C4-2B (cell line): Measurements from ENCODE around the gene FOXN3.
A peak's percentile ranks its signal among the peaks of the same experiment; 100 is the strongest.

Source experiments
- H3K27ac ChIP-seq: fragments of 450-650 bp; 2 replicates; pipeline ENCODE4 v1.5.1; 2017
- CTCF ChIP-seq: fragments of 450-650 bp; conservative IDR thresholded peaks from 2 replicates; pipeline ENCODE4 v1.5.1; 2017; ENCODE audit warnings: mild to moderate bottlenecking
- ZFX ChIP-seq: fragments of 450-650 bp; IDR thresholded peaks from 2 replicates; pipeline ENCODE4 v1.6.1; 2017

Gene FOXN3

GRCh38 chr14:89197623-89198022 is 219.4 kb downstream of the FOXN3 start:
- TF ChIP-seq ZFX (no peak), CTCF (no peak)
- H3K27ac ChIP-seq: no peak overlapping the region

GRCh38 chr14:89196545-89196944 is 220.5 kb downstream of the FOXN3 start:
- TF ChIP-seq CTCF (no peak), ZFX (no peak)
- H3K27ac ChIP-seq: no peak overlapping the region

GRCh38 chr14:89194376-89194775 is 222.7 kb downstream of the FOXN3 start:
- TF ChIP-seq CTCF (no peak), ZFX (no peak)
- no peak overlapping the region for H3K27ac ChIP-seq

- TF ChIP-seq CTCF (no peak), ZFX (no peak)
- no peak overlapping the region for H3K27ac ChIP-seq
These were observed 226.1 kb downstream of the FOXN3 start for GRCh38 chr14:89190765-89191513.

- H3K27ac ChIP-seq: no peak overlapping the region
- TF ChIP-seq CTCF (no peak), ZFX (no peak)
These were observed 228.5 kb downstream of the FOXN3 start for GRCh38 chr14:89188492-89188891.

- TF ChIP-seq CTCF: no peak
- H3K27ac ChIP-seq: peak overlapping the region; percentile 75
These were observed 229.5 kb downstream of the FOXN3 start for GRCh38 chr14:89187501-89187900.

- TF ChIP-seq CTCF (no peak), ZFX (no peak)
These were observed 230.1 kb downstream of the FOXN3 start for GRCh38 chr14:89186856-89187376.

More at GRCh38 chr14:89186856-89187376, 230.1 kb downstream of the FOXN3 start:
- peak overlapping the region; percentile 75 for H3K27ac ChIP-seq
